ENCODE results near the gene WDR3.
"Not testable (repeated sequence)": the region's sequence is repeated elsewhere in the genome, so short reads cannot be mapped to it uniquely, and the experiment has no call there.

The WDR3 gene

DNA sequence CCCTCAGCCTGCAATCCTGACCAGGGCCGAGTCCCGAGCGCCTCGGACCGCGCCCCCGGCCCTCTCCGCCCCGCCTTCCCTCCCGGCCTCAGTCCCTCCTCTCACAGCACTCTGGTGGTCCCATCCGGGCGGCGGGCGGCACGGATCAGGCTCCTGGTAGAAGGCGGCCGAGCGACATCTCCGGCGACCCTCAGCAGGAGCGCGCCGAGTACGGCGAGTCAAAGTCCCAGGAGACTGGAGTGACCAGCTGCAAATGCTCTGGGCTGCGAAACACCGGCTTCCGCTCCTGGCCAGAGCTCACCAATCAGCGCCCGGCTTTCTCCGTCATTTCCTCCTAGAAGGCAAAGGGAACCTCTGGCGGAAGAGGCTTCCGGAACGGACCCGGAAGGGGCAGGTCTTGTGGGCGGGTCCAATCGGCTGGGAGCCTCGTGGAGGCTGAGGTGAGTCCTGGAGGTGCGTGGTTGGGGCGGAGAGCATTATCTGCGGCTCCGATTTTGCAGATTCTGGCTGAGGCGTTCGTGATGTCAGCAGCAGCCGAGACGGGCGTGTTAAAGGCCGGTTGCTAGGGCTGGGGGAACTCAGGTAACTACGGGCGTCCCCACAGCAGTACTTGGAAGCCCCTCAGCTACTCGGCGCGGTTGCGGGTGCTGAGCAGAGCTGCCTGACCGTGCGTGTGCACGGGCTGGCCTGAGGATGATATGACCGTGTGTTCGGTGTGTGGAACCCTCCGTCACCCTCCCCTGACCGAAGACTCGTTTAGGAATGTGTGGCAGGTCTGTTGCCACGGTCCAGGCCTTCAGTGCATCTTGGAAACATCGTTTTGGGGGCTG is at the start of gene WDR3, which contains the start of gene GDAP2:
WDR3 (plus strand) TSS at position 397 of the 830 bp plus-strand sequence. CDS start 3,581 bp downstream, outside the sequence.
GDAP2 (minus strand) TSS at position 279 of the 830 bp plus-strand sequence. CDS start 9,264 bp downstream, outside the sequence.
- DNase-seq (ENCODE audit: low spot score): peak; percentile 92

DNA sequence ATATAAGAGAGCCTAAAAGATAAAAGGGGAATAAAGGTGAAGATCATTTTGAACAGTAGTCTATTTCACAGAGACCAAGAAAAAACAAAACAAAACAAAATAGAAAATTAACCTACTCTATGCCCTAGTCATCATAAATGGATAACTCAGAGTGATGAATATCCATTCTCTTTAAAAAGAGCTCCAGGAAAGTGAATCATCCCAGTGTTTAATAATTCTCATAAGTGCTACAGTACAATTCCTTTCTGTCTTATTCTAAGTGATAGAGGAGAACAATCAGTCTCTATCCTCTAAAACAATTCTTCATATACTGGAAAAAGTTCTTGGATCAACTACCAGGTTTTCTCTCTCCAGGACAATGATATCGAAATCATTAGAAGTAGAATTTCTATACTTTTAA is 45.9 kb upstream of the WDR3 start:
- no peak for DNase-seq (ENCODE audit: low spot score)

GRCh38 chr1:117886101-117886795 is 43.3 kb upstream of the WDR3 start:
- DNase-seq (ENCODE audit: low spot score): peak; percentile 7

- DNase-seq (ENCODE audit: low spot score): no peak
Observed at GRCh38 chr1:117890452-117890851, 39.1 kb upstream of the WDR3 start.

DNA sequence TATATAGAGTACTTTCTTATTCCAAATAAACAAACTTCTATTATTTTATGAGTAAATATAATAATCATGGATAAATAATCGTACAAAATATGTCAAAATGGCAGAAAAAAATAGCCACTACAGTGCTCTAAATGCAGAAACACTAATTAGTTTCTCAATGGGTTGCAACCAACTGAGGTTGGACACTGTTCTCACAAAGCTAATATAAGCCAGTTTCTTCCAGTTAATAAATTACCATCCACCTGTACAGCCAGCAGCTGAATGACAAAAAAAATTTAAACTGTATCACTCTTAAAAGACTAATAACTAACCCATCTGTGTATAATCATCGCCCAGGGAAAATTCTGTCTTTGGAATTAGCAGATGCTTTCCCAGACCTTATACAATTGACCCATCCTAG is 37.0 kb upstream of the WDR3 start:
- no peak for DNase-seq (ENCODE audit: low spot score)

GRCh38 chr1:117894078-117894477 is 35.5 kb upstream of the WDR3 start:
- no peak for DNase-seq (ENCODE audit: low spot score)

DNA sequence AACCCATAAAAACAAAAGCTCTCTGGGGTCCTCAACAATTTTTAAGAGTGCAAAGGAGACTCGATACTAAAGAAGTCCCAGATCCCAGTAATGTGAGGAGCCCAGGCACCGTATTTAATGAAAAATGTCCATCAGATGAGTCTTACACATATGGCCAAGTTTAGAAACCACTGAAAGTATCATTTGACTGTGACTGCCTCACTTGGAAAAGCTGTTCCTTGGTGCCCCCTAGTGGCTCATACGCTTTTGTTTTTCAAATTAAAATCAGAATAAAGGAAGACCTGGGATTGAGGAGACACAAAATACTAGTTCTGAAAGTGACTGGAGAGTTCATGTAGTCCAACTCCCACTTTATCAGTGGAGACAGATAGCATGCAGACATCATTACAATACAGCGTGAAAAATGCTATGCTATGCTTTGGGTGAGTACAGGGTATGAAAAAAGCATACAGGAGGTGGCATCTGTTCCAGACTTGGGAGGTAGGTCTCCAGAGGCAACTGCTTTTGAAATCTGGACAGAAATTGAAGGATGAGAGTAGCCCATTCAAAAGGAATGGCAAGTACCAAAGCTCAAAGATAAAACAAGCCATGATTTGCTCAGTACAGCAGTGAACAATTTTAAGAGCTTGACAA is 33.9 kb upstream of the WDR3 start:
- peak; percentile 56 for DNase-seq (ENCODE audit: low spot score)

DNA sequence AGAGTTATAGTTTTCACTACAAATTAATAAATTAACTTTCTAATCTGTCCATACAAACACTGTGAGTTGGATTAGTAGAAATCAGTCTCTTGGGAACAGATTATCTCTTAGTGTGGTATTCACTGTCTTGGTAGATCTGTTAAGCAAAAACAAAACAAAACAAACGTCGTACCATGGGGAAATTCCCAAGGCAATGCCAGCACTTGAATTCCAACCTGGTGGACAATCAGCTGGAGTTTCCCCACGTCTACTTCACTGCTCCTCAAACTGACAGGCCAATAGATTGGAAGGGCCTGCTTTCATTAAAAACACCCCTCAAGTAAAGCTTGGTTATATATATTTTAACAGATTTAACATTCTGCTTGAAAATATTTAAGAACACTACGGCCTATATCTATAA is 32.0 kb upstream of the WDR3 start:
- peak; percentile 6 for DNase-seq (ENCODE audit: low spot score)

- no peak for DNase-seq (ENCODE audit: low spot score)
Observed at GRCh38 chr1:117899801-117900200, 29.7 kb upstream of the WDR3 start.

GRCh38 chr1:117902944-117903343 is 26.6 kb upstream of the WDR3 start:
- DNase-seq (ENCODE audit: low spot score): no peak

DNA sequence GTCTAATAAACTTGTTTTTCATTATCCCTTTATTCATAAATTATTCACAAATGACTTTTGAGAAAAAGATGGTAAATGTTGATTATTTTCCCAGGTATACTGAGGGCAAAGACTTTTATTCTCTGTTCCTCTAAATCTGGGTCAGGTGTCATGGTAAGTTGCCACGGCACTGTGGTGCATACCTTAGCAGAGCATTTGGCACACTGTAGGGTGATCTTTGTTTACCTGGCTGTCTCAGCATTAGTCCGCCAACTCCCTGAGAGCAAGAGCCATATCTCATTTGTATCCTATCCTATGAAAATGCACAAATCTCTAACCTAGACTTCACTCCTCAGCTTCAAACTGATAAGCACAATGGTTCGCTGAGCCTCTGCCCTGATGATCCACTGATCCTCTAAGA is 25.1 kb upstream of the WDR3 start:
- no peak for DNase-seq (ENCODE audit: low spot score)

- DNase-seq (ENCODE audit: low spot score): no peak
Observed at GRCh38 chr1:117905019-117905418, 24.5 kb upstream of the WDR3 start.

GRCh38 chr1:117911051-117911450 is 18.5 kb upstream of the WDR3 start:
- DNase-seq (ENCODE audit: low spot score): no peak

- DNase-seq (ENCODE audit: low spot score): no peak
Observed at GRCh38 chr1:117919376-117919775, 10.2 kb upstream of the WDR3 start.

- DNase-seq (ENCODE audit: low spot score): no peak
Observed at GRCh38 chr1:117921991-117922390, 7.5 kb upstream of the WDR3 start.

GRCh38 chr1:117922717-117923116 is 6.8 kb upstream of the WDR3 start:
- DNase-seq (ENCODE audit: low spot score): not testable (repeated sequence)

DNA sequence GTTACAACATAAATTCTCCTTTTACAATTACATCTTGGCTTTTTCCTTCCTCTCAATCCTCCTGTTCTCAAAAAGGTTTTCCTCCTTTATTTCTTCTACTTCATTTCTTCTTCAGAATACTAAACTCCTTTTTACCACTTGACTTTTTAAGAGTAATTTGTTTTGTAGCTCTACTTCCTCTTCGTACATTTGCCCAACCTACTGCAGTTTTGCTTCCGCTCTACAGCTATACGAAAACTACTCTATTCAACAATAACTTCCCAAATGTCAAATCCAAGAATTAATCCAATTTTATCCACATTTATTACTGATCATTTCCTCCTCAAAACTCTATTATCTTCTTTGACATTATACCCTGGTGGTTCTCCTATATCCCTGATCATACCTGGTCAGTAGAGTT is 3.6 kb upstream of the WDR3 start:
- DNase-seq (ENCODE audit: low spot score): no peak

GRCh38 chr1:117928881-117929342 is 627 bp upstream of the WDR3 start:
- peak; percentile 63 for DNase-seq (ENCODE audit: low spot score)

GRCh38 chr1:117930173-117930447 is 571 bp downstream of the WDR3 start:
- no peak for DNase-seq (ENCODE audit: low spot score)

GRCh38 chr1:117930484-117930883 is 945 bp downstream of the WDR3 start:
- DNase-seq (ENCODE audit: low spot score): peak; percentile 2

- DNase-seq (ENCODE audit: low spot score): no peak
Observed at GRCh38 chr1:117932576-117932975, 3.0 kb downstream of the WDR3 start.

GRCh38 chr1:117933769-117934168 is 4.2 kb downstream of the WDR3 start:
- DNase-seq (ENCODE audit: low spot score): no peak

DNA sequence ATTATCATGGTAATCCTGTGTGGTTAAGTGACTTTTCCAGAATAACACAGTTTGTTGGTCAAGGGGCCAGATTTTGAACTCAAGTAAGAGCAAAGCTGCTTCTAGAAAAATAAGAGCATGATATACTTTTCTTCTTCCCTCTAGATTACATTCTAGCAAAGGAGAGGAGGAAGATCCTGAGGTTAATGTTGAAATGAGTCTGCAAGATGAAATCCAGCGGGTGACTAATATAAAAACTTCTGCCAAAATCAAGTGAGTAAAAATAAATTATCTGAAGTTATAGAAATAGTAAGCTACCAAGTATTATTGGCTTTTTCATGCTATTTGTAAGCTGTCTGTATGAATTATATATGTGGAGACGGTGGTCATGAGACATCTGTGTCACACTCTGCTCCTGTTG is 12.8 kb downstream of the WDR3 start:
- peak; percentile 5 for DNase-seq (ENCODE audit: low spot score)

Data from AG08396 (cell line).